ENCODE measurements around the gene MRPS6.
A peak's percentile ranks its signal among the peaks of the same experiment; 100 is the strongest.

The MRPS6 gene

DNA sequence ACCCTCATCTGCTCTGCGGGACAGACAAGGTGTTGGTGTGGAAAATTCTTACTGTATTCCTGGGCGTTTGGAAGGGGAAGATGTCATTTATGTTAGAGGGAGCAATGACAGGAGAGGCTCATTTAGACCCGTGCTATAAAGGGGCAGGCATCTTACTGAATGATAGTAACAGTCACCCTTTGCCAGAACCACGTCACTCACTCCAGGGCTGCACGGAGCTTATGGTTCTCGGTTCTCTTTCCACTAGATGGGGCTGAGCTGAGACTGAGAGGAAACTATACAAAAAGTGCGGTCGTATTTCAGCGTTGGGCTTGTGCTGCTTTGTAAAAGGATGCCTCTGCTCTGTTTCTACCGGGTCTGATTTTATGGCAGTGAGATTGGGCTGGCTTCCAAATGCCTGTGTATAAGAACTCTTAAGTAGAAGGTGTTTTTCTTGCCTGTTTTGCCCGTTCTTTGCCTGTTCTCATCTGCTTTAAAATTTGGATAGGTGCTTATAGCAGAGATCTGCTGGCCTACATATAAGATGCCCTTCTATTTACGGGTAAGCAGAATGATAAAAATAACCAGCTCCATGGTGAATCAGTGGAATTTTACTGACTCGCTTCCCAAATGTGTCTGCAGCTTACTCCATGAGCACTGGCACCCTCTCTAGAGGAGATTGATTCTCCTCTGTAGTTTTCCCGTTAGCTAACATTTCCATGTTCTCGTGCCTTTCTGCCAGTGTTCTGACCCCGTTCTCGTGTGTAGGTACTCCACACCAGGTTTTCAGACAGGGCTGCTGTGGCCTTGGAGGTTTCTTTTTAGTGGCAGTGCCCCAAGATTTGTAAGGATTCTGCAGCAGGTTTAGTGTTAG lies 55.9 kb downstream of the MRPS6 start:
- Mint-ChIP-seq H3K9me3 (peaks cover 3% of the 10 kb centered on the region), H3K27ac (peak overlapping the region; percentile 97), H3K27me3 (no peaks in the 10 kb centered on the region), H3K4me1 (ENCODE audit: low read depth) (peaks cover 93% of the 10 kb centered on the region), H3K36me3 (ENCODE audit: low read depth) (peaks cover 93% of the 10 kb centered on the region), H3K4me3 (peak overlapping the region; percentile 70)
- peak; percentile 68 for DNase-seq

DNA sequence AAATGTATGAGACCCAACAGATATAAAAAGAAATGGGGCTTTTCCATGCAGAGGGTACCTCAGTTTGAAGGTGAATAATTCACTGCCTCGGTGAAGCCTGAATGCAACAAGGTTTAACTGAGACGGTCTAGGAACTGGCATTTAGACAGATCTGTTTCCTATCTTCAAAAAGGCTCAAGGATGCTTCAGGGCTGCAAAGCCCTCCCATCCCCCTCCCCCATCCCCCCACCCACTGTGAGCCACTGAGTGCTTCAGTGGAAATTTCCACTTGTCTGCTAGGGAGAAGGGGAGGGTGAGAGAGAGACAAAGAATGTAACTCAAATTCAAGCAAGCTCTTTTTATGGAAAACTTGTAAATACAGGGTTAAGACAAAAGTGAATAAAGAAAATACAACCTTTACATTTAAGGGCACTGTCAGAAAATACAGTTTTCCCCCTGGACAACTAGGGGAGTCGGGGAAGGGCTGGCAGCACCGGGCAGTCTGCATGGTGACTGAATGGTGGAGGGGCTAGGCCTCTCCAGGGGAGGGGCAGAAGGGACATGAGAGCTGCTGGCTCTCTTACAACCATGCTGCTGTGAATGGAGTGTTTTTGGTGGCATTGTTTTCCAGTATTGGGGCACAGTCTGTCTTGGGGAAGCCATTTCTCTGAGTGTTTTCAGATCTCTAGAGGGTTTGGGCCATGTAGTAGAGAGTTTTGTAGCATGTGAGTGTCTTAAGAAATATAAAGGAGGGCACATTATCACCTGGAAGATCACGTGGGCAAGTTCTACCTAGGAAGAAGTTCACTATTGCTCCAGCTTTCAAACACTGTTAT lies 56.7 kb downstream of the MRPS6 start:
- no peak for DNase-seq
- peaks cover 94% of the 10 kb centered on the region for H3K36me3 Mint-ChIP-seq (ENCODE audit: low read depth)

GRCh38 chr21:34130716-34130985 lies 57.3 kb downstream of the MRPS6 start:
- no peaks in the 10 kb centered on the region for H3K27me3 Mint-ChIP-seq
- H3K36me3 Mint-ChIP-seq (ENCODE audit: low read depth) = peaks cover 94% of the 10 kb centered on the region

More for the DNA sequence above, 56.7 kb downstream of the MRPS6 start:
- H3K4me1 Mint-ChIP-seq (ENCODE audit: low read depth) = peaks cover 92% of the 10 kb centered on the region
- H3K9me3 Mint-ChIP-seq = peaks cover 3% of the 10 kb centered on the region
- peak overlapping the region; percentile 97 for H3K27ac Mint-ChIP-seq
- no peaks in the 10 kb centered on the region for H3K27me3 Mint-ChIP-seq
- peak overlapping the region; percentile 70 for H3K4me3 Mint-ChIP-seq

DNA sequence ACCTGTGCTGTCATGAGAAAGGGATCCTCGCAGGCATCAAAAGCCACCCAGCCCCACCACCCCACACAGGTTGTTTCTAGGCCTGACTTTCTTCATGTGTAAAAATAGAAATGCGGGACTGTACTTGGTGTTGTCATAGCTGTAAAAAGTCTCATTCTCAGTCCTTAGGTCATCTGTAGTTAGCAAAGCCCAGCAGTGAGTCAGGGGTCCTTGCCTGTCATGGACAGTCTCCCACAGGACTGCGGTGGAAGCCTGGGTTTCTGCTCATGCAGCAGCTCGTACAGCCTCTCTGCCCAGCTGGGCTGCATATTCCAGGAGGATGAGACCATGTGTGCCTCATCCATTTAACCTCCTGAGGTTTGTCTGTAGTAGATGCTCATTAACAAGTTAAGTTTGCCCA lies 58.2 kb downstream of the MRPS6 start:
- Mint-ChIP-seq H3K27me3 (no peaks in the 10 kb centered on the region), H3K9me3 (peaks cover 3% of the 10 kb centered on the region), H3K4me3 (no peak overlapping the region), H3K36me3 (ENCODE audit: low read depth) (peaks cover 94% of the 10 kb centered on the region), H3K4me1 (ENCODE audit: low read depth) (peaks cover 87% of the 10 kb centered on the region), H3K27ac (peak overlapping the region; percentile 97)
- no peak for DNase-seq

More at GRCh38 chr21:34130716-34130985, 57.3 kb downstream of the MRPS6 start:
- Mint-ChIP-seq H3K4me3 (peak overlapping the region; percentile 70), H3K27ac (peak overlapping the region; percentile 97), H3K9me3 (peaks cover 3% of the 10 kb centered on the region), H3K4me1 (ENCODE audit: low read depth) (peaks cover 91% of the 10 kb centered on the region)
- DNase-seq = no peak

DNA sequence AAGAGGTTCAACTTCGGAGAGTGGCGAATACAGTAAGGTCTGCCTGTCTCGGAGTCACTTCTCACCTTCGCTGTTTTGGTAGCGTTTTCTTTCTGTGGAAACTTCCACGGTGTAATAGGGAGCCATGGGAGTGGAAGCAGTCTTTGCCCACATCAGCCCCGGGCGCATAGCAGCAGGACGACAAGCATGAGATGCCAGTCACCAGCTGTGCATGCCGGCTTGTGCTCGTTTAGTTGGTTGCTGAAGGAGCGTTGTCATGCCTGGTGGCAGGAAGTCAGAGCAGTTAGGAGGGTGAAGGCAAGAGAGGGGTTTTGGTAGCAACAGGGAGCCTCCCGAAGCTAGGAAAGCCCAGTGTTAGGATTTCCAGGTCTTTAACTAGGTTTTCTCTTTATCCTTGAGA lies 58.8 kb downstream of the MRPS6 start:
- Mint-ChIP-seq H3K4me1 (ENCODE audit: low read depth) (peaks cover 85% of the 10 kb centered on the region), H3K36me3 (ENCODE audit: low read depth) (peaks cover 94% of the 10 kb centered on the region), H3K27me3 (no peaks in the 10 kb centered on the region), H3K27ac (peak overlapping the region; percentile 97), H3K4me3 (no peak overlapping the region), H3K9me3 (peaks cover 6% of the 10 kb centered on the region)
- no peak for DNase-seq

DNA sequence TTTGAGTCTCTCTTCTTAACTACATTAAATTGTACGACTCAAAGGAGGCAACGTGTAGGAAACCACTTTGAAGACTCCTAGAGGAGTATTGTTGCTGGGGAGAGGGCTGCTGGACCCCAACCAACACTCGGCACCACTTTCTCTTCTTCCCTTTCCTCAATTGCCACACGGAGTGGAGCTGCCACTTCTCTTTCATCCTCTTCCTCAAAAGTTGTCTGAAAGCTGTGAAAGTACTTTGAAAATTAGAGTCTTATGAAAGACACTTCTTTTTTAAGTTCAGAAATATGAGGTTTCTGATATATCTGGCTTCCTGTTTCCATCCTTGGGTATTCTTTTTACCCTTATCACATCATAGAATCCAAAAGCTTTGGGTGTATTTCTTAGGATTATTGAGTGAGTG lies 59.5 kb downstream of the MRPS6 start:
- Mint-ChIP-seq H3K27ac (peak overlapping the region; percentile 97), H3K36me3 (ENCODE audit: low read depth) (peaks cover 94% of the 10 kb centered on the region), H3K9me3 (peaks cover 9% of the 10 kb centered on the region), H3K4me1 (ENCODE audit: low read depth) (peaks cover 79% of the 10 kb centered on the region), H3K27me3 (no peaks in the 10 kb centered on the region), H3K4me3 (no peak overlapping the region)
- DNase-seq = no peak

GRCh38 chr21:34133392-34133791 lies 60.0 kb downstream of the MRPS6 start:
- no peak for DNase-seq
- H3K4me1 Mint-ChIP-seq (ENCODE audit: low read depth) = peaks cover 78% of the 10 kb centered on the region
- peaks cover 11% of the 10 kb centered on the region for H3K9me3 Mint-ChIP-seq
- H3K27ac Mint-ChIP-seq = peak overlapping the region; percentile 97
- peaks cover 95% of the 10 kb centered on the region for H3K36me3 Mint-ChIP-seq (ENCODE audit: low read depth)
- no peak overlapping the region for H3K4me3 Mint-ChIP-seq
- H3K27me3 Mint-ChIP-seq = no peaks in the 10 kb centered on the region

DNA sequence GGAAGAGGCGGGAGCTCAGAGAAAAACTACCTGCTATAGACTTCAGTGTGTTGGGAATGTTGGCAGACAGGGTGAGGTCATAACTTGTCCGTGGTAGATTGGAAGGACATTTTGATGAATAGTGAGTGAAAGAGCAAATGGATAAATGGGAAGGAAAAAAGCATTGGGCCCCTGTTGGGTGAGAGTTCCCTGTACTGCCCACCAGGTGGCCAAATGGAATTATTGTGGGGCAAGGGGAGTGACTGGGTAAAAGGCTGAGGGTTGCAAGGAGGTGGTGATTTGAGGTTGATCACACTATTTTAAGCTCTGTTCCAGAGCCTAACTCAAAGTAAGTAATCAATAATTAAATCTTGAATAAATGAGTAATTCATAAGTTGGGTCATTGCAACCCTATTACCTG lies 60.4 kb downstream of the MRPS6 start:
- Mint-ChIP-seq H3K4me1 (ENCODE audit: low read depth) (peaks cover 75% of the 10 kb centered on the region), H3K36me3 (ENCODE audit: low read depth) (peaks cover 93% of the 10 kb centered on the region)

DNA sequence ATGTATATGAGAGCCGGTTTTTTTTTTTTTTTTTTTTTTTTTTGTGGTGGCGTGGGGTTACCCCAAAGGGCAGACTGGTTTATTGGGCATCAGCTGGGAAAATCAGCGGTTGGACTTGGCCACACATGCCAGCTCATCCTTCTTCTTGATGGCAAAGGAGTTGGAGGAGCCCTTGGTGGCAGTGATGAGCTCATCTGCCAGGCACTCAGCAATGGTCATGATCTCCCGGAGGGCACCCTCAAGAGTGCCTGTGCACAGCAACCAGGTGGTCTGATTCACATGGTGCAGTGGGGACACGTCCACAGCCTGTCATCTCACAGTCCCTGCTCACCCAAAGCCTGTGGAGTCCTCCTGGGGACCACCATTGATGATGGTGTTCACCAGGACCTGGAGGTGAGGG lies 62.0 kb downstream of the MRPS6 start:
- Mint-ChIP-seq H3K36me3 (ENCODE audit: low read depth) (peaks cover 89% of the 10 kb centered on the region), H3K9me3 (peaks cover 11% of the 10 kb centered on the region), H3K27ac (no peak overlapping the region), H3K27me3 (no peaks in the 10 kb centered on the region), H3K4me3 (no peak overlapping the region), H3K4me1 (ENCODE audit: low read depth) (peaks cover 65% of the 10 kb centered on the region)
- DNase-seq = no peak

More for the DNA sequence above, 60.4 kb downstream of the MRPS6 start:
- Mint-ChIP-seq H3K27me3 (no peaks in the 10 kb centered on the region), H3K27ac (peak overlapping the region; percentile 97), H3K9me3 (peaks cover 11% of the 10 kb centered on the region), H3K4me3 (no peak overlapping the region)
- DNase-seq = no peak

DNA sequence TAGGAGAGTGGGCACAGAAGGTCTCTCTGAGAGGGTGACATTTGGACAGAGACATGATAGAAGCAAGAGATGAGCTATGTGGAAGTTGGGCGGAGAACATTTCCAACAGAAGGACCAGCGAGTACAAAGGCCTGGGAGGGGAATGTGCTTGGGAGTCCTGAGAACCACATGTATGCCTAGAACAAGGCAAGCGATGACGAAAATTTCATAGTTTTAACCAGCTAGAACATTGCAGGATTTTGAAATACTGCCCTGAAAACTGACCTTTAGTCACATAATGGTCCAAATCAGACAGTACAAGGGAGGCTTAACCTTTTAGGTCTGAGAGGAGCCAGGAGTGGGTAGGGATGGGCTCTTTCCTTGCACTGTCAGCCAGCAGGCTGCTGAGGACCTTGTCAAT lies 68.0 kb downstream of the MRPS6 start:
- no peak overlapping the region for H3K4me3 Mint-ChIP-seq
- no peaks in the 10 kb centered on the region for H3K27me3 Mint-ChIP-seq
- no peak for DNase-seq
- H3K27ac Mint-ChIP-seq = no peak overlapping the region
- H3K4me1 Mint-ChIP-seq (ENCODE audit: low read depth) = peaks cover 25% of the 10 kb centered on the region
- H3K9me3 Mint-ChIP-seq = peaks cover 11% of the 10 kb centered on the region
- H3K36me3 Mint-ChIP-seq (ENCODE audit: low read depth) = peaks cover 86% of the 10 kb centered on the region

GRCh38 chr21:34143685-34144182 lies 70.4 kb downstream of the MRPS6 start:
- Mint-ChIP-seq H3K9me3 (peaks cover 4% of the 10 kb centered on the region), H3K4me1 (ENCODE audit: low read depth) (peaks cover 16% of the 10 kb centered on the region), H3K27ac (no peak overlapping the region), H3K36me3 (ENCODE audit: low read depth) (peaks cover 80% of the 10 kb centered on the region), H3K4me3 (no peak overlapping the region), H3K27me3 (no peaks in the 10 kb centered on the region)
- no peak for DNase-seq

DNA sequence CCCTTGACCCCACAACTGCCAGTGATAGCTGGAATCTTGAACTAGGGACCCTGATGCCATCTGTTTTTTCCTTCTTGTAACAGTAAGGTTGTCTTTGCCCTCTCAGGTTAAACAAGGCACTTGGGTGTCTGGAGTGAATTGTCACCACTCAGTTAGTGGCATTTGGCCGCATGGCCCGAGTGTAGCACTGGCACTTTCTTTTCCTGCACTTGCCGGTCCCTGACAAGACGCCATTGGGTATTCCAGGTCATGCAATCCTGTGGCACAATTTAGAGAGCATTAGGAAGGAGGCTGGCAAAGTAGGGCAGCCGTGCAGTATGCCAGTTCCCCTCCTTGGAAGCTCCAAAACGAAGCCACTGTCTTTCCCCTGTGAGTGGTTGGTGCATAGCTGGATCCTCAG lies 70.8 kb downstream of the MRPS6 start:
- Mint-ChIP-seq H3K36me3 (ENCODE audit: low read depth) (peaks cover 81% of the 10 kb centered on the region), H3K27me3 (no peaks in the 10 kb centered on the region), H3K9me3 (peaks cover 4% of the 10 kb centered on the region), H3K4me1 (ENCODE audit: low read depth) (peaks cover 16% of the 10 kb centered on the region), H3K27ac (no peak overlapping the region), H3K4me3 (no peak overlapping the region)
- no peak for DNase-seq

DNA sequence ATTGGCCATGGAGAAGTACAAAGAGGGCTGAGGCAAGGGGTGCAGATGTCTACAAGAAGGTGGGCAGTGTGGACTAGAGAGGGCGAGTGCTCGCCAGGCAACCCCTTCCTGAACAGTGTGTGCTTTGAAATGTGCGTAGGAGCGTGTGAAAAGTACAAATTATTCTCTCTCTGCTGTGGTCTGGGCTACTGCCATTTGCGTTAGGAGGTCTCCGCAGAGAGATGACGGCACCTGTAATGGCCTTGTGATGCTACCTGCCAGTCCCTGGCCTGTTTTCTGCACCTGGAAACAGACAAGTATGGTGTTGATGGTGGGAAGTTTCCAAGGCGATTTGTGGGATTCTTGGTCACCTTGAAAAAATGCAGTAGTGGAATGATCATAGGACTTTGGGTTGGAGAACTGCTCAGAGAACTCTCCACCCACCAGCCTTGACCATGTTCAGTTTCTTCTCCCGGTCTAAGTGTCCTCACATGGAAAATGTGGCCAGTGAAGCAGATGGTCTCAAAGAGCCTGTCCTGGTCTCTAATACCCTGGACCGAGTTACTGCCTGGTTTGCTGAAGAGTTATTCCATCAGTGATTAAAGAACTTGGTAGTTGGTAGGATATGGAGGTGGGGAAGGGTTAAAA lies 74.5 kb downstream of the MRPS6 start:
- no peak overlapping the region for H3K4me3 Mint-ChIP-seq
- H3K4me1 Mint-ChIP-seq (ENCODE audit: low read depth) = peaks cover 7% of the 10 kb centered on the region
- DNase-seq = no peak
- no peaks in the 10 kb centered on the region for H3K27me3 Mint-ChIP-seq
- H3K27ac Mint-ChIP-seq = no peak overlapping the region
- peaks cover 58% of the 10 kb centered on the region for H3K36me3 Mint-ChIP-seq (ENCODE audit: low read depth)
- H3K9me3 Mint-ChIP-seq = peaks cover 7% of the 10 kb centered on the region

GRCh38 chr21:34148419-34148804 lies 75.0 kb downstream of the MRPS6 start:
- DNase-seq = no peak
- H3K27ac Mint-ChIP-seq = no peak overlapping the region
- no peaks in the 10 kb centered on the region for H3K27me3 Mint-ChIP-seq
- peaks cover 7% of the 10 kb centered on the region for H3K9me3 Mint-ChIP-seq
- H3K36me3 Mint-ChIP-seq (ENCODE audit: low read depth) = peaks cover 57% of the 10 kb centered on the region
- no peak overlapping the region for H3K4me3 Mint-ChIP-seq
- peaks cover 12% of the 10 kb centered on the region for H3K4me1 Mint-ChIP-seq (ENCODE audit: low read depth)

All from activated T-cell treated with anti-CD3 and anti-CD28 coated beads, Interleukin-2, amount 50 U/mL, for 24 hours (primary cell).